Stimulated activated naive CD4-positive, alpha-beta T cell treated with Interleukin-2 at 50 U/mL for 16 hours (primary cell): ENCODE results near the gene SPINT4.
"Not testable (repeated sequence)": the region's sequence is repeated elsewhere in the genome, so short reads cannot be mapped to it uniquely, and the experiment has no call there.

Experiments used
- DNase-seq: peaks from one replicate; lab custom pipeline; 2025; lab: John Stamatoyannopoulos, UW

Gene SPINT4

DNA sequence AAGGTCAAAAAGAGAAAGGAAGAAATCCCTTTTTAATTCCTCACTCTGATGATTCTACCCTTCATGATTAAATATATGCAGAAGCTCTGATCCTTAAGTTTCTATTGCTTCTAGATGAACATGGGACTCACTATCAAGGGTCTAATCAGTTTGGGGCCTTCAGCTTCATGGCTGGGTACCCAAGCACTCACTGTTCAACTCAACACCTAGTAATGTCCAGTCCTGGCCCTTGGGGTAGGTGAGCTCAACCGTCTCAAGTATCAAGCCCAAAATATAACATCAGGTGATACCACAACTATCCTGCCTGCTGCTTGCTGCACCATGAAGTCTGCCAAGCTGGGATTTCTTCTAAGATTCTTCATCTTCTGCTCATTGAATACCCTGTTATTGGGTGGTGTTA is at the start of gene SPINT4:
Gene SPINT4 (plus strand): TSS at position 301 of the 400 bp plus-strand sequence. CDS start 21 bp downstream, at position 322.
- no peak for DNase-seq

DNA sequence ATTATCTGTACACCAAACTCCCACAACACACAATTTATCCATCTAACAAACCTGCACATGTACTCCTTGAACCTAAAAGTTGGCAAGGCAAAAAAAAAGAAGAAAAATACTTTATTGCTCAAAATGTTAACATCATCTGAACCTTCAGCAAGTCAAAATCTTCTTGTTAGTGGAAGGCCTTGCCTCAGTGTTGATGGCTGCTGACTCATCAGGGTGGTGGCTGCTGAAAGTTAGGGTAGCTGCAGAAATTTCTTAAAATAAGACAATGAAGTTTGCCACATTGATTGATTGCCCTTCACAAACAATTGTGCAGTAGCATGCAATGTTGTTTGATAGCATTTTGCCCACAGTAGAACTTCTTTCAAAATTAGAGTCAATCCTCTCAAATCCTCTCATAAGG is 49.4 kb upstream of the SPINT4 start:
- DNase-seq = no peak

GRCh38 chr20:45679650-45680049 is 42.5 kb upstream of the SPINT4 start:
- DNase-seq = no peak

DNA sequence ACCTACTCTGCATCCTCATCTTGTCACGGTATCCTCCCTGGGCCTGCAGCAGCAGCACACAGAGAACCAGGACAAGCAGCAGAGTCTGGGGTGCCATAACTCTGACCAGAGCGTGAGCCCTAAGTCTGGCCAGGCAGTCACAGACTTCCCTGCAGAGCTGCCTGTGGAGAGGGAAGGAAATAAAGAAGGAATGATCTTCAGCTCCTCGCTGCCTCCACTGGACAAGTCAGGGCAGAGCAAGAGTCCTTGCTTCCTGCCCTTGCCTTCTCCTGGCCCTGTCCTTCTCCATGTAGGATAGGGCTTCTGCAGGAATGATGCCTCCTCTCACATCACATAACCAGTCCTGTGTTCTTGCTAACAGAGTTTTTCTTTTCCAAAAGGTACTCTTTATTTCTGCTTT is 36.3 kb upstream of the SPINT4 start:
- DNase-seq = no peak

- not testable (repeated sequence) for DNase-seq
Measured at GRCh38 chr20:45693346-45693745, 28.8 kb upstream of the SPINT4 start.

GRCh38 chr20:45695496-45695895 is 26.7 kb upstream of the SPINT4 start:
- no peak for DNase-seq

- no peak for DNase-seq
Measured at GRCh38 chr20:45701104-45701503, 21.0 kb upstream of the SPINT4 start.

DNA sequence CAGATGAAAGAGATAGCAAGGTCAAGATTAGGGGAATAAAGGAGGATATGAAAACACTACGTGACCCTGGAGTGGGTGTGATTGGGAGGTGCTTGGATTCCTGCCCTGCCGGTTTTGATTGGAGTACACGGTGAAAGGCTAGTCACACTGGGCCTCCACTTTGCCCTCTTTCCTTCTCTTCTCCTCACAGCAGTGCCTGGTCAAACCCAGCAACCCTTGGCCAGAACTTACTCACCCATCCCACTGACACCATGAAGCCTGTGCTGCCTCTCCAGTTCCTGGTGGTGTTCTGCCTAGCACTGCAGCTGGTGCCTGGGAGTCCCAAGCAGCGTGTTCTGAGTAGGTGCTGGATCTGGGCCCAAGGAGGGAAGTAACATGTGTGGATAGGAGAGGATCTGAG is 20.3 kb upstream of the SPINT4 start, which contains the start of gene WFDC13:
Gene WFDC13 (plus strand): TSS at position 166 of the 400 bp plus-strand sequence. CDS start 86 bp downstream, at position 252.
- DNase-seq = no peak

DNA sequence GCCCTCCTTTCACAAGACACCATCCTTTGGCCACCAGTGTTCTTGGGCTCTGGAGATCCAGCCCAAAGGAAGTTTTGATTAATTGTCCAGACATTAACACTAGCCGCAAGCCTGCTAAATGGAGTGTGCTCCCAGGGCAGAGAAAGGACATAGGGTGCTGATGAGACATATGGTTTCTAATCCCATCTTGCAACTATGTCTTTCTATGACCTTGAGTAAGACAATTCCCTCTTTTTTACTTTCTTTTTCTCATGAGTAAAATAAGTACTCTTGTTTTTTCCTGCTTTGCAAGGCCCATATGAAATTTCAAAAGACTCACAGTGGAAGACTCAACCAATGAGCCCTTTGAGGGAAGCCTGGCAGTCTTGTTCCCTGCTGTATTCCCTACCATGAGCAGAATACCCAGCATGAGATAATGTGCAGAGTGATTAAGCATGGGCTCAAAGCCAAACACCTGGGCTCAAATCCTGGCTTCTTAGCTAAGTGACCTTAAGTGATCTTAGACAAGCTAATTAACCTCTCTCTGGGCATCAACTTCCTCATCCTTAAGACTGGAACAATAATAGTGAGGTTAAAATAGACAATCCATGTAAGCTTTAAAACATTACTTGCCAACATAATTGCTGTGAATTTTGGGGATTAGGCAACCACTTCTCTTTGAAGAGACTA is 17.0 kb upstream of the SPINT4 start, which contains the start of gene WFDC10B:
Gene WFDC10B (minus strand): TSS at position 51 of the 669 bp plus-strand sequence. CDS start 19,027 bp downstream, outside the sequence.
- no peak for DNase-seq

DNA sequence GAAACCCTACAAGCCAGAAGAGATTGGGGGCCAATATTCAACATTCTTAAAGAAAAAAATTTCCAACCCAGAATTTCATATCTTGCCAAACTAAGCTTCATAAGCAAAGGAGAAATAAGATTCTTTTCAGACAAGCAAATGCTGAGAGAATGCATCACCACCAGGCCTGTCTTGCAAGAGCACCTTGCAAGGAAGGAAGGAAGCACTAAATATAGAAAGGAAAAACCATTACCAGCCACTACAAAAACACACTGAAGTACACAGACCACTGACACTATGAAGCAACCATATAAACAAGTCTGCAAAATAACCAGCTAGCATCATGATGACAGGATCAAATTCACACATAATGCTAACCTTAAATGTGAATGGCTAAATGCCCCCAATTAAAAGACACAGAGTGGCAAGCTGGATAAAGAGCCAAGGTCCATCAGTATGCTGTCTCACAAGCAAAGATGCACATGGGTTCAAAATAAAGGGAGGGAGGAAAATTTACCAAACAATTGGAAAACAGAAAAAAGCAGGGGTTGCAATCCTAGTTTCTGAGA is 5.9 kb upstream of the SPINT4 start:
- not testable (repeated sequence) for DNase-seq

DNA sequence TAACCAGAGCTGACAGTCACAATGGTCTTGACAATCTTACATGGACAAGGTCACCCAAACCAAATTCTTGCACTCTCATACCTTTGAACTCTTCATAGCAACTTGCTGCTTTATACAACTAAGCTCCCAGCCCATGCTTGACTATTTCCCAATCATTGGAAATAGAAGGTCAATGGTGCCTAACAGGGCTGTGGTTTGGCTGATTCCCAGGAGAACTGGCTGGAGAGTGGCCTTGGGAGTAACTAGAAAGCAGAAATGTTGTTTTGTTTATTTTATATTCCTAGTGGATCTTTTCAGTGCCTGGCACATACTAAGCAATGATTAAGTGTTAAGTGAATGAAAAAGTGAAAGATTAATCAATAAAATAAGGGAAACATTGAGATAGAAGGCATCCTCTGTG is 3.0 kb downstream of the SPINT4 start:
- no peak for DNase-seq

DNA sequence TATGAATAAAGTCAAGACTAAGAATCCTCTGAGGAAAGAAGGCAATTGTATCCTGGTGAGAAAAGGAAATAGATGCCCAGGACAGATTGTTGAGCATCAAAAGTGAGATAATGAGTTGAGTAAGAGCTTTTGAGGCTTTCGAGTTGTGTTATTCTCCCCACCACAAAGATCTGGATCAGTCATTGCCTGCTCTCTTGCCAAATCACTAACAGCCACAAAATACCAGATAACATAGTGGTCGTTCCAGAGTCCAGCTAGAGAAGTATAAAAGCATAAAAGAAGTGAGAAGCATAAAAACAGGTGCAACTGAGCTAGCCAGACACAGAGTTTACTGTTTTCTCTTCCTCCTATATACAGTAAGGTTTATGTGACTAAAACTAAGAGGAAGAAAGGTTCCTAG is 4.9 kb downstream of the SPINT4 start:
- DNase-seq = no peak

DNA sequence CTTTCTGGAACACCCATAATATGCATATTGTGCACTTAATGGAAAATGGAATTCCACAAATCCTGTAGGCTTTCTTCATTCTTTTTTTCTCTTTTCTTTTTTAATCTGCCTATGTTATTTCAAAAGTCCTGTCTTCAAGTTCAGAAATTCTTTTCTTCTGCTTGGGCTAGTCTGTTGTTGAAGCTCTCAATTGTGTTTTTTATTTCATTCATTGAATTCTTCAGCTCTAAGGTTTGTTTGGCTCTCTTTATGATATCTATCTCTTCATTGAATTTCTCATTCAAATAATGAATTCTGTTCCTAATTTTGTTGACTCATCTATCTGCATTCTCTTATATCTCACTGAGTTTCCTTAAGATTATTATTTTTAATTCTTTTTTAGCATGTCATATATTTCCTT is 10.1 kb downstream of the SPINT4 start:
- no peak for DNase-seq

DNA sequence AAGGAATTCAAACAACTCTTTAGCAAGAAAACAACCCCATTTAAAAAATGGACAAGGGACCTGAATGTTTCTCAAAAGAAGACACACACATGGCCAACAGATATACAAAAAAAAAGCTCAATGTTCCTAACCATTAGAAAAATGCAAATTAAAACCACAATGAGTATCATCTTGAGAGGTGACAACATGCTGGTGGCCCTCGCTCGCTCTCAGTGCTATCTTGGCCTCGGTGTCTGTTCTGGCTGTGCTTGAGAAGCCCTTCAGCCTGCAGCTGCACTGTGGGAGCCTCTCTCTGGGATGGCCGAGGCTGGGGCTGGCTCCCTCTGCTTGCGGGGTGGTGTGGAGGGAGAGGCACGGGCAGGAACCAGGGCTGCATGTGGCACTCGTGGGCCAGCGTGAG is 13.4 kb downstream of the SPINT4 start:
- DNase-seq = no peak

DNA sequence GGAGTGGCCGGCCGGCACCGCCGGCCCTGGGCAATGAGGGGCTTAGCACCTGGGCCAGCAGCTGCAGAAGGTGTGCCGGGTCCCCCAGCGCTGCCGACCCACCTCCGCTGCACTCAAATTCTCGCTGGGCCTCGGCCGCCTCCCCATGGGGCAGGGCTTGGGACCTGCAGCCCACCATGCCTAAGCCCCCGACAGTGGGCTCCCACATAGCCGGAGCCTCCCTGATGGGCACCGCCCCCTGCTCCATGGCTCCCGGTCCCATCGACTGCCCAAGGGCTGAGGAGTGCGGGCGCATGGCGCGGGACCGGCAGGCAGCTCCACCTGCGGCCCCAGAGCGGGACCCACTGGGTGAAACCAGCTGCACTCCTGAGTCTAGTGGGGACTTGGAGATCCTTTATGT is 13.8 kb downstream of the SPINT4 start:
- DNase-seq = no peak

- DNase-seq = no peak
Measured at GRCh38 chr20:45742596-45742995, 20.4 kb downstream of the SPINT4 start.

DNA sequence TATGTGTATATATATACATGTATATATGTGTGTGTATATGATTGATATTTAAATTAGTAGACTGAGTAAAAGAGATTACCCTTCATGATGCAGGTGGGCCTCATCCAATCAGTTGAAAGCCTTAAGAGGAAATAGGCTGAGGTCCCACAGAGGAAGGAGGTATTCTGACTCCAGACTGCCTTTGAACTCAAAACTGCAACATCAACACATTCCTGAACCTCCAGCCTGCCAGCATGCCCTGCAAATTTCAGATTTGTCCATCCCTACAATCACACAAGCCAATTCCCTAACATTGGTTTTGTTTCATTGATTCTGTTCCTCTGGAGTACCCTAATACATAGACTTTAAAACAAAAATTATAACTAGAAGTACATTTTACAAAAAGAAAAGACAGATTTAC is 22.9 kb downstream of the SPINT4 start:
- DNase-seq = no peak

- no peak for DNase-seq
Measured at GRCh38 chr20:45751721-45752120, 29.6 kb downstream of the SPINT4 start.

DNA sequence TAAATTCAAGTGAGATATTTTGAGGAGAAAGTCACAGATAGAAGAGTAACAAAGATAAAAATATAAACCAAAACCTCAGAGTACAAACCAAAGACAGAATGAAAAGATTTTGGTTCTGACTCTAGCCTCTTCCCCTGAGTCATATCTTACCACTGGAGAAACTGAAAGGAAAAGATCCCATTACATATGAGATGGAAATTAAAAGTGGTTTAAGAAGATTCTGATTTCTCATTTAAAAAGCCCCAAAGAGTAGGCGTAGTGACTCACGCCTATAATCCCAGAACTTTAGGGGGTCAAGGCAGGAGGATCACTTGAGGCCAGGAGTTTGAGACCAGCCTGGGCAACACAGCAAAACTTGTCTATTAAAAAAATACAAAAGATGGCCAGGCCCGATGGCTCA is 30.6 kb downstream of the SPINT4 start:
- peak; percentile 1 for DNase-seq

- no peak for DNase-seq
Measured at GRCh38 chr20:45758096-45758495, 35.9 kb downstream of the SPINT4 start.

GRCh38 chr20:45759921-45760320 is 37.8 kb downstream of the SPINT4 start:
- not testable (repeated sequence) for DNase-seq

GRCh38 chr20:45761966-45762365 is 39.8 kb downstream of the SPINT4 start:
- not testable (repeated sequence) for DNase-seq

- not testable (repeated sequence) for DNase-seq
Measured at GRCh38 chr20:45764618-45765282, 42.6 kb downstream of the SPINT4 start.
